SK-N-SH (cell line): Measurements from ENCODE around the gene SERPINB2. TPM values are rescaled to one million over a fixed set of nuclear protein-coding genes. Genes with fewer than 3 reads are reported as not detected.
A peak's percentile ranks its signal among the peaks of the same experiment; 100 is the strongest.

Experiments used
- CTCF ChIA-PET: fragments of 300-600, 350-600 bp; formaldehyde crosslinking; extraction: SDS; loops from one replicate; lab custom pipeline; 2021; lab: Yijun Ruan, JAX
- POLR2A ChIA-PET: fragments of 350-600 bp; sonication (Branson Sonifier 250); formaldehyde crosslinking; extraction: SDS; loops from one replicate; lab custom pipeline; 2020; ENCODE audit warnings: antibody characterized with exemption, inconsistent platforms; lab: Yijun Ruan, JAX
- DNase-seq: peaks from one replicate; pipeline ENCODE4 v3.0.0; 2012
- H2AFZ ChIP-seq: fragments of 200-600 bp; sonication (generic); 2 replicates; pipeline ENCODE4 v1.8.1; 2016; ENCODE audit warnings: antibody characterized with exemption, mild to moderate bottlenecking, low read depth
- H3F3A ChIP-seq: fragments of 200-600 bp; sonication (generic); replicated peaks from 2 replicates; pipeline ENCODE3; 2016; ENCODE audit warnings: antibody characterized with exemption, mild to moderate bottlenecking; ENCODE audit not compliant: insufficient read depth
- H3K27ac ChIP-seq, 2 experiments: fragments of 200-500 bp in 1 of 2; fragments of 200-600 bp in 1 of 2; sonication (Bioruptor generic) in 1 of 2; sonication (generic), shearing (Covaris generic) in 1 of 2; 2 replicates each; pipeline versions ENCODE4 v1.5.1 to v1.6.1; 2014 to 2016; ENCODE audit warnings: low read depth in 2 of 2, inconsistent platforms in 1 of 2, low read length in 1 of 2, mild to moderate bottlenecking in 1 of 2, mixed read lengths in 1 of 2
- H3K27me3 ChIP-seq: fragments of 200-600 bp; sonication (generic), shearing (Covaris generic); 2 replicates; pipeline ENCODE4 v1.6.1; 2016; ENCODE audit warnings: mixed run types; ENCODE audit not compliant: insufficient read depth
- H3K36me3 ChIP-seq, 2 experiments: fragments of 200-500 bp in 1 of 2; fragments of 200-600 bp in 1 of 2; sonication (Bioruptor generic) in 1 of 2; sonication (generic) in 1 of 2; replicated peaks in 1 of 2; 2 replicates each; pipeline versions ENCODE3 to v1.5.1; 2014 to 2016; ENCODE audit warnings: low read length in 1 of 2, mild to moderate bottlenecking in 1 of 2; ENCODE audit not compliant: insufficient read depth in 2 of 2, control insufficient read depth in 1 of 2
- H3K4me1 ChIP-seq, 2 experiments: fragments of 200-500 bp in 1 of 2; fragments of 200-600 bp in 1 of 2; sonication (Bioruptor generic) in 1 of 2; sonication (generic), shearing (Covaris generic) in 1 of 2; 2 replicates each; pipeline versions ENCODE4 v1.5.1 to v1.6.1; 2014 to 2016; ENCODE audit warnings: low read depth in 1 of 2, low read length in 1 of 2, mixed run types in 1 of 2; ENCODE audit not compliant: insufficient read depth in 2 of 2, control insufficient read depth in 1 of 2
- H3K4me2 ChIP-seq: fragments of 200-600 bp; sonication (generic), shearing (Covaris generic); 2 replicates; pipeline ENCODE4 v1.6.1; 2017; ENCODE audit warnings: mixed run types
- H3K4me3 ChIP-seq, 2 experiments: fragments of 200-500 bp in 1 of 2; fragments of 200-600 bp in 1 of 2; sonication (Bioruptor generic) in 1 of 2; sonication (generic), shearing (Covaris generic) in 1 of 2; 2 replicates each; pipeline versions ENCODE4 v1.5.1 to v1.8.1; 2014 to 2016; ENCODE audit warnings: low read depth in 2 of 2, inconsistent platforms in 1 of 2, low read length in 1 of 2, mild to moderate bottlenecking in 1 of 2, mixed read lengths in 1 of 2, moderate library complexity in 1 of 2
- H3K79me2 ChIP-seq: fragments of 200-600 bp; sonication (generic); 2 replicates; pipeline ENCODE4 v1.8.1; 2017; ENCODE audit warnings: mild to moderate bottlenecking; ENCODE audit not compliant: insufficient read depth
- H3K9ac ChIP-seq: fragments of 200-600 bp; sonication (generic); 2 replicates; pipeline ENCODE4 v1.6.1; 2017; ENCODE audit warnings: mixed run types
- H3K9me2 ChIP-seq: fragments of 200-600 bp; sonication (generic); 2 replicates; pipeline ENCODE4 v1.6.1; 2017; ENCODE audit warnings: mixed run types
- H3K9me3 ChIP-seq: fragments of 200-600 bp; sonication (generic); 2 replicates; pipeline ENCODE4 v1.6.1; 2017; ENCODE audit warnings: mixed run types, mild to moderate bottlenecking, moderate library complexity
- H4K20me1 ChIP-seq: fragments of 200-600 bp; sonication (generic); 2 replicates; pipeline ENCODE4 v1.6.1; 2017; ENCODE audit warnings: mild to moderate bottlenecking, mixed run types; ENCODE audit not compliant: insufficient read depth
- CHD2 ChIP-seq: fragments of 150-350 bp; IDR thresholded peaks from 2 replicates; pipeline ENCODE4 v1.6.1; 2018; ENCODE audit warnings: low read length; ENCODE audit not compliant: partially characterized antibody
- CTCF ChIP-seq: fragments of 200-600 bp; sonication (generic); IDR thresholded peaks from 2 replicates; pipeline ENCODE4 v1.6.1; 2017; ENCODE audit warnings: antibody characterized with exemption, mild to moderate bottlenecking, moderate library complexity
- FOSL2 ChIP-seq: IDR thresholded peaks from 2 replicates; pipeline ENCODE4 v1.4.0; 2012; ENCODE audit warnings: low read depth, mild to moderate bottlenecking, moderate library complexity, borderline replicate concordance
- FOXJ3 ChIP-seq: sonication (generic); formaldehyde crosslinking; IDR thresholded peaks from 2 replicates; pipeline ENCODE4 v1.5.1; 2020; ENCODE audit warnings: mild to moderate bottlenecking, missing genetic modification reagents
- MXI1 ChIP-seq: IDR thresholded peaks from 2 replicates; pipeline ENCODE4 v1.6.1; 2012; ENCODE audit warnings: mild to moderate bottlenecking, low read depth, low read length, improper control_type of control experiment
- NFIC ChIP-seq: IDR thresholded peaks from 2 replicates; pipeline ENCODE4 v1.4.0; 2012; ENCODE audit warnings: borderline replicate concordance
- NRF1 ChIP-seq: IDR thresholded peaks from 2 replicates; pipeline ENCODE4 v1.6.1; 2012; ENCODE audit warnings: low read depth, mild to moderate bottlenecking, low read length
- PBX3 ChIP-seq: IDR thresholded peaks from 2 replicates; pipeline ENCODE4; 2012
- RAD21 ChIP-seq: IDR thresholded peaks from 2 replicates; pipeline ENCODE4 v1.6.1; 2012; ENCODE audit warnings: mild to moderate bottlenecking, low read length
- RCOR1 ChIP-seq: fragments of 150-350 bp; IDR thresholded peaks from 2 replicates; pipeline ENCODE4 v1.6.1; 2017; ENCODE audit warnings: antibody characterized with exemption, low read length
- RFX5 ChIP-seq: IDR thresholded peaks from 2 replicates; pipeline ENCODE4 v1.6.1; 2012; ENCODE audit warnings: mild to moderate bottlenecking, improper control_type of control experiment, low read length
- RXRA ChIP-seq: IDR thresholded peaks from 2 replicates; pipeline ENCODE4 v1.4.0; 2012; ENCODE audit warnings: low read depth, mild to moderate bottlenecking, borderline replicate concordance
- SIN3A ChIP-seq: IDR thresholded peaks from 2 replicates; pipeline ENCODE4 v1.6.1; 2012; ENCODE audit warnings: low read depth, mild to moderate bottlenecking, low read length, moderate library complexity, borderline replicate concordance
- SMC3 ChIP-seq: IDR thresholded peaks from 2 replicates; pipeline ENCODE4 v1.6.1; 2012; ENCODE audit warnings: low read depth, low read length, improper control_type of control experiment
- TCF12 ChIP-seq: IDR thresholded peaks from 2 replicates; pipeline ENCODE4 v1.4.0; 2012
- USF2 ChIP-seq: fragments of 150-350 bp; IDR thresholded peaks from 2 replicates; pipeline ENCODE4 v1.6.1; 2017; ENCODE audit warnings: antibody characterized with exemption, low read length, low read depth, borderline replicate concordance
- WGBS: methylation state at CpG from one replicate; pipeline ENCODE4 v1.1.6; 2017; ENCODE audit warnings: low lambda C conversion rate; 5-methylcytosine and 5-hydroxymethylcytosine counted together
- polyA plus RNA-seq, 3 experiments: library from polyadenylated mRNA; depleted of rRNA; stranded (reverse); fragments of >200 nt; gene quantifications; 2 replicates each; pipeline ENCODE4 v1.2.3, GENCODE V29; 2012

SERPINB2 gene
- polyA plus RNA-seq, 1 of the 3 experiments (the other 2 are of a cell fraction): 5.9 TPM

- 23% methylated on average over 5 of the region's 5 CpGs for WGBS
- Histone ChIP-seq H3K27me3 (peaks cover 11% of the 10 kb centered on the region; the same call in 1 of the 2 replicates), H3K27ac (no peak overlapping the region), H3K9me2 (no peaks in the 10 kb centered on the region), H3K9ac (no peak overlapping the region), H3K4me1 (no peaks in the 10 kb centered on the region), H3K9me3 (no peaks in the 10 kb centered on the region), H3K4me3 (no peak overlapping the region), H3K79me2 (no peaks in the 10 kb centered on the region), H3K36me3 (no peaks in the 10 kb centered on the region), H3F3A (no peaks in the 10 kb centered on the region), H4K20me1 (no peaks in the 10 kb centered on the region), H2AFZ (no peak overlapping the region)
- DNase-seq: peak; percentile 27
- CTCF ChIA-PET: interaction anchor here (0.8 to 2.7 kb wide), 5 partner anchors 9 to 104 kb away, joined by 3 to 11 read pairs (median 5); no protein-coding TSS in a partner anchor
- POLR2A ChIA-PET: no interaction called here
- TF ChIP-seq CHD2: no peak
- no peak for TF ChIP-seq USF2
- no peak for TF ChIP-seq RFX5
- TF ChIP-seq RAD21: peak; percentile 65
- peak; percentile 45; the same call in 1 of the 2 replicates for TF ChIP-seq SMC3
- TF ChIP-seq FOSL2: no peak
- TF ChIP-seq CTCF: peak; percentile 46
- TF ChIP-seq NFIC: no peak
- no peak for TF ChIP-seq RCOR1
- TF ChIP-seq FOXJ3: no peak
- TF ChIP-seq RXRA: no peak
- TF ChIP-seq NRF1: no peak
- TF ChIP-seq PBX3: no peak
- TF ChIP-seq, all 33 proteins: peak for 3
- no peak overlapping the region for H3K4me2 ChIP-seq
Observed at GRCh38 chr18:63890950-63891304, 3.4 kb downstream of the SERPINB2 start.

GRCh38 chr18:63892566-63892965 lies 5.1 kb downstream of the SERPINB2 start:
- CTCF ChIA-PET: no interaction called here
- TF ChIP-seq SIN3A (no peak), FOSL2 (no peak), MXI1 (no peak), TCF12 (no peak), RCOR1 (no peak)
- TF ChIP-seq, all 33 proteins: peak for 0
- no peak overlapping the region for H3K4me3 ChIP-seq
- no peaks in the 10 kb centered on the region for H3F3A ChIP-seq
- no peaks in the 10 kb centered on the region for H3K9me3 ChIP-seq
- no peak overlapping the region for H2AFZ ChIP-seq
- no peak overlapping the region for H3K27ac ChIP-seq
- no peak overlapping the region for H3K9ac ChIP-seq
- DNase-seq: no peak
- H3K4me1 ChIP-seq: no peaks in the 10 kb centered on the region
- H3K4me2 ChIP-seq: no peak overlapping the region
- no peaks in the 10 kb centered on the region for H4K20me1 ChIP-seq
- peaks cover under 1% of the 10 kb centered on the region; the same call in 1 of the 2 replicates for H3K27me3 ChIP-seq
- peaks cover 0 to under 1% of the 10 kb centered on the region in 2 experiments for H3K36me3 ChIP-seq
- POLR2A ChIA-PET: no interaction called here
- no peaks in the 10 kb centered on the region for H3K79me2 ChIP-seq
- 71% methylated on average over 4 of the region's 4 CpGs for WGBS
- H3K9me2 ChIP-seq: no peaks in the 10 kb centered on the region
